Heart left ventricle (tissue), 16 donors: ENCODE data around the gene SLX4. TPM values are rescaled to one million over a fixed set of nuclear protein-coding genes. Genes with fewer than 3 reads are reported as not detected.

Experiments used
- ATAC-seq, 4 donors: fragments of 200-7000 bp; cut with Tn5 transposase; one replicate each; pipeline ENCODE4 v1.9.1; 2020 to 2022; ENCODE audit warnings: moderate library complexity in 4 of 4, mild to moderate bottlenecking in 3 of 4, moderate number of reproducible peaks in 1 of 4
- DNase-seq, 5 donors: peaks; one replicate each; pipeline ENCODE4 v3.0.0-alpha.2; 2020
- H3K27ac ChIP-seq, 12 donors: fragments of 200-600 bp; sonication (generic) in 4 of 12; one replicate each; pipeline versions ENCODE4 v1.5.0 to v1.8.0; 2016 to 2022; ENCODE audit warnings: mild to moderate bottlenecking in 2 of 12
- H3K27me3 ChIP-seq, 9 donors: fragments of 200-600 bp; sonication (generic) in 2 of 9; one replicate each; pipeline versions ENCODE4 v1.5.1 to v1.8.0; 2016 to 2022; ENCODE audit warnings: mild to moderate bottlenecking in 3 of 9
- H3K36me3 ChIP-seq, 9 donors: fragments of 200-600 bp; sonication (generic) in 2 of 9; one replicate each; pipeline versions ENCODE4 v1.5.0 to v1.8.0; 2018 to 2022; ENCODE audit warnings: mild to moderate bottlenecking in 2 of 9
- H3K4me1 ChIP-seq, 12 donors: fragments of 200-600 bp; sonication (generic) in 4 of 12; one replicate each; pipeline versions ENCODE4 v1.5.0 to v1.8.0; 2016 to 2022; ENCODE audit warnings: mild to moderate bottlenecking in 3 of 12
- H3K4me3 ChIP-seq, 12 donors: fragments of 200-600 bp; sonication (generic) in 4 of 12; one replicate each; pipeline versions ENCODE4 v1.5.0 to v1.8.0; 2017 to 2022; ENCODE audit warnings: mild to moderate bottlenecking in 9 of 12, moderate library complexity in 4 of 12
- H3K9me3 ChIP-seq, 12 donors: fragments of 200-600 bp; sonication (generic) in 4 of 12; one replicate each; pipeline versions ENCODE4 v1.5.0 to v1.8.0; 2016 to 2022; ENCODE audit warnings: mild to moderate bottlenecking in 1 of 12
- POLR2A ChIP-seq, 2 donors: fragments of 450-650 bp; IDR thresholded peaks; one replicate each; pipeline ENCODE4 v1.6.1; 2017; ENCODE audit warnings: antibody characterized with exemption in 2 of 2, mild to moderate bottlenecking in 2 of 2, moderate library complexity in 2 of 2
- WGBS, 4 donors: extraction: QIAGEN DNeasy Blood & Tissue Kit in 2 of 4; methylation state at CpG; one replicate each; pipeline versions ENCODE4 v1.1.5 to v1.1.7; 2013 to 2018; 5-methylcytosine and 5-hydroxymethylcytosine counted together
- intact Hi-C, 10 donors: fragments of 100-400 bp; cut with DNase I; formaldehyde crosslinking; loops; one replicate each; pipeline versions ENCODE4 v1.11.1 to v1.14.2; 2022
- polyA plus RNA-seq, 2 donors: library from polyadenylated mRNA; stranded (reverse); fragments of 200-250 nt; gene quantifications; one replicate each; pipeline ENCODE4 v1.2.3, GENCODE V29; 2013
- total RNA-seq, 9 donors: library from RNA; depleted of rRNA in 2 of 9; stranded (reverse); fragments of >200 nt in 2 of 9; fragmentation: NEBNext Ultra II Directional in 3 of 9; extraction: Animal tissue kit (Norgen Biotek cat#: 25700) in 3 of 9; gene quantifications; one replicate each; pipeline versions ENCODE4 v1.1.0 to v1.2.4, GENCODE V29; 2016 to 2023
- TF ChIP-seq, protein P1 (sequence below), 12 donors: fragments of 200-600 bp; sonication (generic) in 4 of 12; IDR thresholded peaks; one replicate each; pipeline versions ENCODE4 v1.5.0 to v1.8.0; 2018 to 2022; ENCODE audit warnings: antibody characterized with exemption in 12 of 12, mild to moderate bottlenecking in 5 of 12
- donor health status: ischemic (EF 13 %, LVEDD 7.1; RV severe dilation, severe dysfunction).
- donor health status: healthy with polysubstance abuse.
- donor health status: DM: no; HTN: yes; CAD: no.
- donor health status: DM: no; HTN: no; CAD: no.
- donor health status: ischemic (EF 25% LVEDD 6.9; RV normal size, moderate dysfunction).
- donor health status: ischemic (EF 25% LVEDD 5.7; RV mildly dilated, moderate dysfunction).
- donor health status: healthy.
- donor health status: DM: yes; HTN: yes; CAD: no.
- donor health status: ischemic (EF 35%, LVEDD 5.7; RV mildly dilated, moderate dysfunction).
- donor health status: nonischemic (EF 11% LVEDD 7.7; RV severe dilation, severe dysfunction).
- donor health status: DM: yes; HTN: yes; CAD: no.
- donor health status: PGD.
- donor health status: ischemic (EF 29% LVEDD 5.4; RV normal size, mild dysfunction).
- donor health status: nonischemic (EF 23%, LVEDD 6.1; RV moderate dilation, normal function).

The SLX4 gene
- total and polyA plus RNA-seq, 11 donors = 2.0 to 4.7 (median 3.1) TPM

DNA sequence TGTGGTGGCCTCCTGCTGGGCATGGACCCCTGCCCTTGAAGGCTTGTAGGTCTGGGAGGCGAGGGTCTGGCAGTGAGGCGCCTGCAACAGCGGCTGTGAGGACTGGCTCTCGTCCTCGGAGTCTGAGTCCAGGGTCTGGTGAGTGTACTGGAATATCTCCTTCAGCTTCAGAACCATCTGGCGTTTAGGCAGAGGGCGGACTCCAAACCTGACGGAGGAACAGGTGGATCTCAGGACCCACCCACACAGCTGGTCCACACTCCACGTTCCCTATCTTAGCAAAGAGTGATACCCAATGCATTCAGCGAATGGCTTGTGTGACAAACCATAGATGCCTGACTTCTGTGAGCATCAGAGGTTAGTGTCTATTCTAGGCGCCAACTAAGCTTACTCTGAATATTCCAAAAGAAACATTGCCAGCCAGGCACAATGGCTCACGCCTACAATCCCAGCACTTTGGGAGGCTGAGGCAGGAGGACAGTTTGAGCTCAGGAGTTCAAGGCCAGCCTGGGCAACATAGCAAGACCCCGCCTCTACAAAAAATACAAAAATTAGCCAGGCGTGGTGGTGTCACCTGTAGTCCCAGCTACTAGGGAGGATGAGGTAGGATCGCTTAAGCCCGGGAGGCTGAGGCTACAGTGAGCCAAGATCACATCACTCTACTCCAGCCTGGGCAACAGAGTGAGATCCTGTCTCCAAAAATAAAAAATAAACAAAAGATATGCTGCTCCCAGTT lies 27.9 kb downstream of the SLX4 start:
- Histone ChIP-seq H3K4me3 (no peak overlapping the region), H3K27ac (no peak overlapping the region), H3K27me3 (peaks cover 0 to 1% (median 0%) of the 10 kb centered on the region in 9 donors), H3K4me1 (peaks cover 0 to 20% (median 0%) of the 10 kb centered on the region in 12 donors), H3K9me3 (no peaks in the 10 kb centered on the region), H3K36me3 (peaks cover 0 to 27% (median 12%) of the 10 kb centered on the region in 9 donors)
- intact Hi-C loops = no loop called here
- 95 to 96% (median 96%) methylated on average over 13 to 16 of the region's 16 CpGs for WGBS, 4 donors
- TF ChIP-seq, protein P1, sequence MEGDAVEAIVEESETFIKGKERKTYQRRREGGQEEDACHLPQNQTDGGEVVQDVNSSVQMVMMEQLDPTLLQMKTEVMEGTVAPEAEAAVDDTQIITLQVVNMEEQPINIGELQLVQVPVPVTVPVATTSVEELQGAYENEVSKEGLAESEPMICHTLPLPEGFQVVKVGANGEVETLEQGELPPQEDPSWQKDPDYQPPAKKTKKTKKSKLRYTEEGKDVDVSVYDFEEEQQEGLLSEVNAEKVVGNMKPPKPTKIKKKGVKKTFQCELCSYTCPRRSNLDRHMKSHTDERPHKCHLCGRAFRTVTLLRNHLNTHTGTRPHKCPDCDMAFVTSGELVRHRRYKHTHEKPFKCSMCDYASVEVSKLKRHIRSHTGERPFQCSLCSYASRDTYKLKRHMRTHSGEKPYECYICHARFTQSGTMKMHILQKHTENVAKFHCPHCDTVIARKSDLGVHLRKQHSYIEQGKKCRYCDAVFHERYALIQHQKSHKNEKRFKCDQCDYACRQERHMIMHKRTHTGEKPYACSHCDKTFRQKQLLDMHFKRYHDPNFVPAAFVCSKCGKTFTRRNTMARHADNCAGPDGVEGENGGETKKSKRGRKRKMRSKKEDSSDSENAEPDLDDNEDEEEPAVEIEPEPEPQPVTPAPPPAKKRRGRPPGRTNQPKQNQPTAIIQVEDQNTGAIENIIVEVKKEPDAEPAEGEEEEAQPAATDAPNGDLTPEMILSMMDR (IDR thresholded peaks at IDR 0.05) = no peak
- TF ChIP-seq POLR2A (IDR thresholded peaks at IDR 0.05) = no peak
- DNase-seq (peak in 1 of 5 donors; percentile 44), ATAC-seq (no peak)

DNA sequence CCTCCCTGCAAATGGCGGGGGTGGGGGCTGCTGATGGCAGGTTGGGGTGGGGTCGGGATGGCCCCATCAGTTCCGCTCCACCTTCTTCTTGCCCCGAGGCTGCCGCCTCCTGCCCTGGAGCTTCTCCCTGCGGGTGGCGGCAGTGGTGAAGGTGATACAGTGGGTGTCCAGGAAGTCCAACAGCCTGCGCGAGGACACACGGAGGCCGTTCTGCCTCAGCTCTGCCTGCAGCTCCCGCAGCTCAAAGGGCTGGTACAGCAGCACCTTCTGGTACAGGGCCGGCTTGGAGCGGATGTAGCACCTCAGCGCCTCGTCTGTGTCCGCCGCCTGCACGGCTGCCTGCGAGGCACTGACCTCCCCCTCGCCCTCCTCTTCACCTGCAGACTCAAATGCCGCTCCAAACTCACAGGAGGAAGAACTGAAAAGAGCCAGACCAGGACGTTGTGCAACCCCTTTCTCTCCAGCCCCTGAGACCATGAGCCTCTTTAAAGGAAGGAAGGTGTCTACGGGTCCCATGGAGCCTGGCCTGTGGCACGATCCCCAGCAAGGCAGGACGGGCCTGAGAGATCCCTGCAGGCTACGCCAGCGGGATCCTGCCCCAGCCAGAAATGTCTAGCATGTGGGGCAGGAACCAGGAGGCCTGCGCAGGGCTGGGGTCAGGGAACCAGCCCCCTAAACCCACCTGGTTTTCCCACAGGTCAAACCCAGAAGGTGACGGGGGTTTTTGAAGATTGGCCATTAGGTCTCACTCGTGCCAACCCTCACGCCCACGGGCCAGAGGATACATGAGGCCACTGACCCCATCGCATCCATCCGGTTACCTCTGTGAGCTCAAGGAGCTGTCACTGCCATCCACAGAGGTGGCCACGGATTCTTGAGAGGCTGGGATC lies 28.9 kb downstream of the SLX4 start:
- Histone ChIP-seq H3K27me3 (peaks cover 0 to 11% (median 0%) of the 10 kb centered on the region in 9 donors), H3K4me1 (peaks cover 0 to 29% (median 0%) of the 10 kb centered on the region in 12 donors), H3K27ac (no peak overlapping the region), H3K4me3 (no peak overlapping the region), H3K9me3 (no peaks in the 10 kb centered on the region), H3K36me3 (peaks cover 0 to 27% (median 12%) of the 10 kb centered on the region in 9 donors)
- intact Hi-C loops = no loop called here
- DNase-seq (peak in 1 of 5 donors; percentile 51), ATAC-seq (no peak)
- WGBS, 4 donors = 93 to 95% (median 94%) methylated on average over 27 to 36 of the region's 36 CpGs
- no peak for TF ChIP-seq POLR2A (IDR thresholded peaks at IDR 0.05)
- TF ChIP-seq, protein P1 (IDR thresholded peaks at IDR 0.05) = no peak

DNA sequence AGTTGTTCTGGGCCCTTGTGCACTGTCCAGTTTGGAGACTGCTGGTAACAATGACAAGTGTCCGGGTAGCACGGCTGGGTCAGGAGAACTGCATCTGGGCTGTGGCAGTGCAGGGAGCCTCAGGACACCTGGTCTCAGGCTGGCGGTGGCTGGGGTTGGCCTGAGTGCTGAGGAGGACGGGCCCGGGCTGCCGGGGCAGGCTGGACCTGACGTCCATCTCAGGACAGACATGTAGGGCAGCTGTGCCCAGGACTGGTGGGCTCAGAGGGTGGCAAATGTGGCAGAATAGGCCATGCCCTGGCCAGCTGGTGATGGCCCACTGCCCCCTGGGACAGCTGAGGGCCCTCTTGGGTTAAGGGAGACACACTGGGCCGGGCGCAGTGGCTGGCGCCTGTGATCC lies 30.0 kb downstream of the SLX4 start:
- ATAC-seq = no peak

More for the DNA sequence above, 30.0 kb downstream of the SLX4 start:
- intact Hi-C loops = no loop called here
- H3K4me1 ChIP-seq = peaks cover 0 to 31% (median 0%) of the 10 kb centered on the region in 12 donors
- H3K36me3 ChIP-seq = peaks cover 0 to 27% (median 12%) of the 10 kb centered on the region in 9 donors
- H3K4me3 ChIP-seq = no peak overlapping the region
- peaks cover 0 to 13% (median 0%) of the 10 kb centered on the region in 9 donors for H3K27me3 ChIP-seq
- no peak overlapping the region for H3K27ac ChIP-seq
- WGBS, 4 donors = 89 to 97% (median 95%) methylated on average over 2 to 10 of the region's 10 CpGs
- H3K9me3 ChIP-seq = no peaks in the 10 kb centered on the region
- TF ChIP-seq, protein P1 (IDR thresholded peaks at IDR 0.05) = no peak
- TF ChIP-seq POLR2A (IDR thresholded peaks at IDR 0.05) = no peak
- peak in 1 of 5 donors; percentile 46 for DNase-seq
